HepG2 (cell line): Measurements from ENCODE around the gene DENND2D. TPM values are rescaled to one million over a fixed set of nuclear protein-coding genes. Genes with fewer than 3 reads are reported as not detected.

Source experiments
- ATF7 ChIP-seq, 2 experiments: fragments of 450-650 bp in 1 of 2; sonication (generic) in 1 of 2; formaldehyde crosslinking in 1 of 2; IDR thresholded peaks; 2 replicates each; pipeline versions ENCODE4 v1.4.0 to v1.6.1; 2016 to 2020; ENCODE audit warnings: antibody characterized with exemption in 1 of 2, mild to moderate bottlenecking in 1 of 2, missing genetic modification reagents in 1 of 2
- CAMTA2 ChIP-seq: sonication (generic); formaldehyde crosslinking; IDR thresholded peaks from 2 replicates; pipeline ENCODE4 v1.4.0; 2020; ENCODE audit warnings: mild to moderate bottlenecking, missing genetic modification reagents, borderline replicate concordance
- ETV6 ChIP-seq: sonication (generic); formaldehyde crosslinking; conservative IDR thresholded peaks from 2 replicates; pipeline ENCODE4 v1.4.0; 2020; ENCODE audit warnings: missing genetic modification reagents
- GATAD1 ChIP-seq: IDR thresholded peaks from 2 replicates; pipeline ENCODE4 v1.6.1; 2016; ENCODE audit warnings: missing genetic modification reagents, missing compliant biosample characterization
- HIVEP1 ChIP-seq: sonication (generic); formaldehyde crosslinking; IDR thresholded peaks from 2 replicates; pipeline ENCODE4 v1.4.0; 2020; ENCODE audit warnings: mild to moderate bottlenecking, missing genetic modification reagents
- MAFK ChIP-seq, 2 experiments: IDR thresholded peaks in 1 of 2; conservative IDR thresholded peaks in 1 of 2; 2 replicates each; pipeline ENCODE4 v1.6.1; 2011; ENCODE audit warnings: improper control_type of control experiment in 2 of 2, low read length in 2 of 2
- MIER3 ChIP-seq: IDR thresholded peaks from 2 replicates; pipeline ENCODE4 v1.6.1; 2016; ENCODE audit warnings: missing compliant biosample characterization, borderline replicate concordance
- MXI1 ChIP-seq: IDR thresholded peaks from 3 replicates; pipeline ENCODE4 v1.6.1; 2012; ENCODE audit warnings: low read depth, low read length, inconsistent platforms, borderline replicate concordance
- MZF1 ChIP-seq: sonication (generic); formaldehyde crosslinking; IDR thresholded peaks from 2 replicates; pipeline ENCODE4 v1.8.1; 2023; ENCODE audit warnings: mild to moderate bottlenecking, missing genetic modification reagents, borderline replicate concordance
- NR2F1 ChIP-seq, 2 experiments: fragments of 450-650 bp in 1 of 2; formaldehyde crosslinking in 1 of 2; IDR thresholded peaks; 2 replicates each; pipeline versions ENCODE4 v1.5.0 to v1.6.1; 2016 to 2020; ENCODE audit warnings: mild to moderate bottlenecking in 1 of 2, missing compliant biosample characterization in 1 of 2, missing genetic modification reagents in 1 of 2, moderate library complexity in 1 of 2
- PRDM10 ChIP-seq: sonication (generic); formaldehyde crosslinking; IDR thresholded peaks from 2 replicates; pipeline ENCODE4 v1.4.0; 2020; ENCODE audit warnings: low read depth, missing genetic modification reagents
- SIN3A ChIP-seq: IDR thresholded peaks from 2 replicates; pipeline ENCODE4 v1.6.1; 2011; ENCODE audit warnings: low read depth, mild to moderate bottlenecking, control low read depth, low read length, borderline replicate concordance
- SOX13 ChIP-seq, 3 experiments: fragments of 450-650 bp in 1 of 3; sonication (generic) in 1 of 3; formaldehyde crosslinking in 1 of 3; IDR thresholded peaks in 2 of 3; conservative IDR thresholded peaks in 1 of 3; 2 replicates each; pipeline versions ENCODE4 v1.5.0 to v1.6.1; 2016 to 2020; ENCODE audit warnings: antibody characterized with exemption in 1 of 3, mild to moderate bottlenecking in 1 of 3, missing compliant biosample characterization in 1 of 3, missing genetic modification reagents in 1 of 3, moderate library complexity in 1 of 3
- SOX6 ChIP-seq, 2 experiments: fragments of 450-650 bp in 1 of 2; sonication (generic) in 1 of 2; formaldehyde crosslinking in 1 of 2; IDR thresholded peaks; 2 replicates each; pipeline versions ENCODE4 v1.4.0 to v1.6.1; 2017 to 2020; ENCODE audit warnings: antibody characterized with exemption in 1 of 2, mild to moderate bottlenecking in 1 of 2, missing genetic modification reagents in 1 of 2
- SP5 ChIP-seq: IDR thresholded peaks from 2 replicates; pipeline ENCODE4 v1.6.1; 2016; ENCODE audit warnings: low read depth, borderline replicate concordance
- TARDBP ChIP-seq: sonication (generic); formaldehyde crosslinking; IDR thresholded peaks from 2 replicates; pipeline ENCODE4 v1.8.0; 2022; ENCODE audit warnings: mild to moderate bottlenecking, missing genetic modification reagents
- TBL1XR1 ChIP-seq: fragments of 150-350 bp; IDR thresholded peaks from 2 replicates; pipeline ENCODE4 v1.6.1; 2014; ENCODE audit warnings: borderline replicate concordance, low read length; ENCODE audit not compliant: partially characterized antibody
- ZFP82 ChIP-seq: sonication (generic); formaldehyde crosslinking; IDR thresholded peaks from 2 replicates; pipeline ENCODE4 v1.5.1; 2020; ENCODE audit warnings: mild to moderate bottlenecking, missing genetic modification reagents, borderline replicate concordance
- ZNF615 ChIP-seq: sonication (generic); formaldehyde crosslinking; IDR thresholded peaks from 2 replicates; pipeline ENCODE4 v1.5.0; 2020; ENCODE audit warnings: mild to moderate bottlenecking, missing genetic modification reagents, borderline replicate concordance
- ZNF644 ChIP-seq: IDR thresholded peaks from 2 replicates; pipeline ENCODE4 v1.6.1; 2016; ENCODE audit warnings: low read depth
- ZZZ3 ChIP-seq: sonication (generic); formaldehyde crosslinking; IDR thresholded peaks from 2 replicates; pipeline ENCODE4 v1.4.0; 2020; ENCODE audit warnings: missing genetic modification reagents, mild to moderate bottlenecking, borderline replicate concordance
- polyA plus RNA-seq, 8 experiments: library from polyadenylated mRNA; depleted of rRNA in 3 of 8; stranded (reverse) in 7 of 8; unstranded in 1 of 8; fragments of >200 nt; fragmentation: Illumina TruSeq in 4 of 8; extraction: Trizol in 4 of 8; gene quantifications; 2 replicates each; pipeline versions ENCODE4 v1.2.1 to v1.2.3, GENCODE V29; 2011 to 2016; ENCODE audit warnings: low read depth in 4 of 8, missing spikeins in 1 of 8, mixed read lengths in 1 of 8; ENCODE audit not compliant: insufficient read depth in 1 of 8
- total RNA-seq, 5 experiments: library from RNA; depleted of rRNA; stranded (reverse); fragments of >200 nt; fragmentation: Illumina TruSeq; extraction: Trizol; gene quantifications; 2 replicates each; pipeline ENCODE4 v1.2.3, GENCODE V29; 2016; ENCODE audit warnings: low read depth in 1 of 5
- TF ChIP-seq, protein P1 (sequence below): sonication (generic); formaldehyde crosslinking; IDR thresholded peaks from 2 replicates; pipeline ENCODE4 v1.5.0; 2020; ENCODE audit warnings: missing genetic modification reagents
- TF ChIP-seq, protein P2 (sequence below): sonication (generic); formaldehyde crosslinking; IDR thresholded peaks from 2 replicates; pipeline ENCODE4 v1.8.1; 2023; ENCODE audit warnings: mild to moderate bottlenecking, moderate library complexity, missing genetic modification reagents

DENND2D gene
- total and polyA plus RNA-seq, 2 of the 13 experiments (the other 11 are each of a cell fraction or from before 2014, with no cell fraction given) = 0.04 TPM; not detected in 1

GRCh38 chr1:111222308-111223125 is 22.1 kb upstream of the DENND2D start (continued):
- TF ChIP-seq MXI1 = no peak
- TF ChIP-seq MZF1 = no peak
- TF ChIP-seq NR2F1 (CRISPR knock-in tag; IDR thresholded peaks at IDR 0.05) = peak in 1 of 2 experiments; percentile 14; a peak in 1 of 4 replicates
- TF ChIP-seq TBL1XR1 = peak; percentile 44
- TF ChIP-seq, protein P1, sequence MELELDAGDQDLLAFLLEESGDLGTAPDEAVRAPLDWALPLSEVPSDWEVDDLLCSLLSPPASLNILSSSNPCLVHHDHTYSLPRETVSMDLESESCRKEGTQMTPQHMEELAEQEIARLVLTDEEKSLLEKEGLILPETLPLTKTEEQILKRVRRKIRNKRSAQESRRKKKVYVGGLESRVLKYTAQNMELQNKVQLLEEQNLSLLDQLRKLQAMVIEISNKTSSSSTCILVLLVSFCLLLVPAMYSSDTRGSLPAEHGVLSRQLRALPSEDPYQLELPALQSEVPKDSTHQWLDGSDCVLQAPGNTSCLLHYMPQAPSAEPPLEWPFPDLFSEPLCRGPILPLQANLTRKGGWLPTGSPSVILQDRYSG = no peak
- no peak for TF ChIP-seq HIVEP1 (CRISPR knock-in tag)
- TF ChIP-seq SOX6 (IDR thresholded peaks at IDR 0.05) = no peak
- TF ChIP-seq SOX6 (CRISPR knock-in tag; IDR thresholded peaks at IDR 0.05) = no peak
- TF ChIP-seq SP5 (CRISPR knock-in tag) = no peak
- no peak for TF ChIP-seq ZNF644 (CRISPR knock-in tag)
- TF ChIP-seq ATF7 (IDR thresholded peaks at IDR 0.05) = peak; percentile 88
- no peak for TF ChIP-seq ATF7 (CRISPR knock-in tag; IDR thresholded peaks at IDR 0.05)
- TF ChIP-seq CAMTA2 (CRISPR knock-in tag) = no peak
- TF ChIP-seq TARDBP (CRISPR knock-in tag) = no peak
- no peak for TF ChIP-seq MAFK (conservative IDR thresholded peaks at IDR 0.05 in 1 of 2, IDR thresholded peaks at IDR 0.05 in 1 of 2; ENCODE audit: low read length in 2 of 2)
- no peak for TF ChIP-seq SIN3A
- no peak for TF ChIP-seq PRDM10 (CRISPR knock-in tag)
- no peak for TF ChIP-seq GATAD1
- no peak for TF ChIP-seq ZNF615 (CRISPR knock-in tag)
- TF ChIP-seq ZZZ3 (CRISPR knock-in tag) = no peak
- TF ChIP-seq ETV6 (CRISPR knock-in tag) = no peak
- TF ChIP-seq SOX13 (IDR thresholded peaks at IDR 0.05) = no peak
- TF ChIP-seq SOX13 (CRISPR knock-in tag; conservative IDR thresholded peaks at IDR 0.05 in 1 of 2, IDR thresholded peaks at IDR 0.05 in 1 of 2) = no peak
- peak; percentile 40; the same call in 1 of the 2 replicates for TF ChIP-seq MIER3 (CRISPR knock-in tag)
- TF ChIP-seq, protein P2, sequence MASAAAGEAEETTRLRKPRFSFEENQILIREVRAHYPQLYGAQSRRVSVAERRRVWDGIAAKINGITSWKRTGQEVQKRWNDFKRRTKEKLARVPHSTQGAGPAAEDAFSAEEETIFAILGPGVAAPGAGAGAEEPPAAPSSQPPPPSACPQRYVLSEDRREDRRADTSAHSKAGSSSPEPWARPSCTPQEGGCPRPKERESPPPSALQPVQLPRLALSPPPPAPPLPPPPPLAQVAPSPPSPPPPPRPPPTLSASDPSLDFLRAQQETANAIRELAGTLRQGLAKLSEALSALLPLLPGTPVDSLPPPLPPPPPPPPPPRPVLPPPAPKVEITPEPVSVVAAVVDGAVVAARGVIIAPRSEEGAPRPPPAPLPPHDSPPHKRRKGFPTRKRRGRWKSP (CRISPR knock-in tag) = no peak
- TF ChIP-seq ZFP82 = no peak
